Liver (tissue), 9 donors: Measurements from ENCODE around the gene NAV2. TPM values are rescaled to one million over a fixed set of nuclear protein-coding genes. Genes with fewer than 3 reads are reported as not detected.

ENCODE experiments used
- DNase-seq: peaks from one replicate; pipeline ENCODE4 v3.0.0-alpha.2; 2017; ENCODE audit warnings: low spot score
- H3K27ac ChIP-seq, 2 donors: one replicate each; pipeline ENCODE4 v1.7.0; 2013; ENCODE audit warnings: inconsistent platforms in 2 of 2, low read length in 2 of 2, control low read depth in 1 of 2, low read depth in 1 of 2, mild to moderate bottlenecking in 1 of 2
- H3K27me3 ChIP-seq, 4 donors: one replicate each; pipeline versions ENCODE4 v1.6.1 to v1.7.0; 2013; ENCODE audit warnings: low read length in 3 of 4, inconsistent platforms in 1 of 4, mild to moderate bottlenecking in 1 of 4, moderate library complexity in 1 of 4; ENCODE audit not compliant: control insufficient read depth in 4 of 4, insufficient read depth in 4 of 4
- H3K36me3 ChIP-seq, 4 donors: one replicate each; pipeline versions ENCODE4 v1.6.1 to v1.7.0; 2013; ENCODE audit warnings: low read length in 3 of 4, mild to moderate bottlenecking in 3 of 4, low read depth in 1 of 4, moderate library complexity in 1 of 4; ENCODE audit not compliant: control insufficient read depth in 4 of 4, insufficient read depth in 3 of 4
- H3K4me1 ChIP-seq, 4 donors: one replicate each; pipeline versions ENCODE4 v1.6.1 to v1.7.0; 2013; ENCODE audit warnings: low read length in 3 of 4, mild to moderate bottlenecking in 3 of 4, moderate library complexity in 1 of 4; ENCODE audit not compliant: control insufficient read depth in 4 of 4, insufficient read depth in 4 of 4
- H3K4me3 ChIP-seq, 3 donors: one replicate each; pipeline versions ENCODE4 v1.6.1 to v1.7.0; 2013; ENCODE audit warnings: low read length in 3 of 3, control low read depth in 1 of 3, low read depth in 1 of 3, mild to moderate bottlenecking in 1 of 3
- H3K9ac ChIP-seq, 2 donors: one replicate each; pipeline ENCODE4 v1.7.0; 2013; ENCODE audit warnings: low read length in 2 of 2, mild to moderate bottlenecking in 2 of 2, moderate library complexity in 2 of 2, control low read depth in 1 of 2, low read depth in 1 of 2
- H3K9me3 ChIP-seq, 4 donors: one replicate each; pipeline versions ENCODE4 v1.6.1 to v1.7.0; 2013; ENCODE audit warnings: low read length in 3 of 4; ENCODE audit not compliant: control insufficient read depth in 4 of 4
- EGR1 ChIP-seq, 2 donors: IDR thresholded peaks; 2 replicates each; pipeline ENCODE4 v1.6.1; 2016 to 2018; ENCODE audit warnings: antibody characterized with exemption in 2 of 2, low read depth in 2 of 2
- FOXA1 ChIP-seq: IDR thresholded peaks from 2 replicates; pipeline ENCODE4 v1.6.1; 2016; ENCODE audit warnings: antibody characterized with exemption
- FOXA2 ChIP-seq: IDR thresholded peaks from 2 replicates; pipeline ENCODE4 v1.6.1; 2016; ENCODE audit warnings: antibody characterized with exemption
- GABPA ChIP-seq, 2 donors: IDR thresholded peaks in 1 of 2; conservative IDR thresholded peaks in 1 of 2; 2 replicates each; pipeline ENCODE4 v1.6.1; 2016; ENCODE audit warnings: antibody characterized with exemption in 2 of 2, mild to moderate bottlenecking in 1 of 2, moderate library complexity in 1 of 2
- HNF4A ChIP-seq, 2 donors: conservative IDR thresholded peaks; 2 replicates each; pipeline ENCODE4 v1.6.1; 2016; ENCODE audit warnings: antibody characterized with exemption in 2 of 2, mild to moderate bottlenecking in 2 of 2
- HNF4G ChIP-seq: IDR thresholded peaks from 2 replicates; pipeline ENCODE4 v1.6.1; 2016; ENCODE audit warnings: antibody characterized with exemption
- JUND ChIP-seq, 2 donors: IDR thresholded peaks; 2 replicates each; pipeline ENCODE4 v1.6.1; 2016; ENCODE audit warnings: antibody characterized with exemption in 2 of 2
- NR2F2 ChIP-seq: IDR thresholded peaks from 2 replicates; pipeline ENCODE4 v1.6.1; 2016; ENCODE audit warnings: antibody characterized with exemption
- RAD21 ChIP-seq, 2 donors: IDR thresholded peaks; 2 replicates each; pipeline ENCODE4 v1.6.1; 2016; ENCODE audit warnings: antibody characterized with exemption in 2 of 2, mild to moderate bottlenecking in 2 of 2
- RXRA ChIP-seq, 2 donors: IDR thresholded peaks; 2 replicates each; pipeline ENCODE4 v1.6.1; 2017 to 2018; ENCODE audit warnings: antibody characterized with exemption in 2 of 2, mild to moderate bottlenecking in 1 of 2
- SP1 ChIP-seq: IDR thresholded peaks from 2 replicates; pipeline ENCODE4 v1.6.1; 2018; ENCODE audit warnings: antibody characterized with exemption, mild to moderate bottlenecking
- TAF1 ChIP-seq: conservative IDR thresholded peaks from 2 replicates; pipeline ENCODE4 v1.6.1; 2016; ENCODE audit warnings: antibody characterized with exemption, mild to moderate bottlenecking
- YY1 ChIP-seq: IDR thresholded peaks from 2 replicates; pipeline ENCODE4 v1.6.1; 2016; ENCODE audit warnings: antibody characterized with exemption, mild to moderate bottlenecking
- WGBS: extraction: QIAGEN DNeasy Blood & Tissue Kit; methylation state at CpG from one replicate; pipeline ENCODE4 v1.1.7; 2013; 5-methylcytosine and 5-hydroxymethylcytosine counted together
- polyA plus RNA-seq, 2 donors: library from polyadenylated mRNA; stranded (reverse) in 1 of 2; unstranded in 1 of 2; fragments of 200-250 nt in 1 of 2; fragments of >200 nt in 1 of 2; fragmentation: Nextera tagmentation in 1 of 2; extraction: Ambion mirVana in 1 of 2; gene quantifications; one replicate each; pipeline versions ENCODE4 v1.2.1 to v1.2.3, GENCODE V29; 2013 to 2015
- total RNA-seq, 2 donors: library from RNA; depleted of rRNA; stranded (reverse); fragments of >200 nt; gene quantifications; one replicate each; pipeline ENCODE4 v1.2.3, GENCODE V29; 2014
- TF ChIP-seq, protein P1 (sequence below): IDR thresholded peaks from 2 replicates; pipeline ENCODE4 v1.6.1; 2016; ENCODE audit warnings: antibody characterized with exemption
- TF ChIP-seq, protein P2 (sequence below): fragments of 150-350 bp; IDR thresholded peaks from 2 replicates; pipeline ENCODE4 v1.5.1; 2017; ENCODE audit warnings: improper control_type of control experiment, low read depth, low read length; ENCODE audit not compliant: missing input control
- TF ChIP-seq, protein P3 (sequence below): IDR thresholded peaks from 2 replicates; pipeline ENCODE4 v1.6.1; 2016; ENCODE audit warnings: antibody characterized with exemption
- TF ChIP-seq, protein P4 (sequence below): IDR thresholded peaks from 2 replicates; pipeline ENCODE4 v1.6.1; 2016; ENCODE audit warnings: antibody characterized with exemption, mild to moderate bottlenecking
- TF ChIP-seq, protein P5 (sequence below): IDR thresholded peaks from 2 replicates; pipeline ENCODE4 v1.6.1; 2016; ENCODE audit warnings: antibody characterized with exemption
- donor health status: healthy.
- donor health status: healthy.
- donor health status: healthy.
- donor health status: healthy.
- donor health status: healthy.

Gene NAV2
- total and polyA plus RNA-seq, 4 donors = 6.3 to 20.5 (median 11.6) TPM

DNA sequence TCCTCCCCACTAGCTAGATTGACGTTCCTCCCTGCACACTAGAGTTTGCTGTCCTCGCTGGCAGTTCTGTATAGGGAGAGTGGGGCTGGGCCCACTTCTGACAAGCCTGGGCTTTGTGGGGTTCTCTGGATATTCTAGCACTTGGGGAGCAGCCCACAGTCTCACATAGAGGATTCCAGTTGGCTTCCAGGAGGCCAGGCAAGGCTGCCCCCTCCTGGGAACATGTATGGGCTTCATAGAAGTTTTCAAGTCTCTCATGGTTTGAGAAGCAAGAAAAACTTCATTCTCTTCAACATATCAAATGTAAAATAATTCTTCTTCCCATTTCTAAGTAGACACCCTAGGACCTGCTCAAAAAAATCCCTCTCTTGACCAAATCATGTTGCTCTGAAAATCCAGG lies 87.5 kb downstream of the NAV2 start:
- DNase-seq = no peak
- WGBS = 94% methylated on average over 2 of the region's 2 CpGs

DNA sequence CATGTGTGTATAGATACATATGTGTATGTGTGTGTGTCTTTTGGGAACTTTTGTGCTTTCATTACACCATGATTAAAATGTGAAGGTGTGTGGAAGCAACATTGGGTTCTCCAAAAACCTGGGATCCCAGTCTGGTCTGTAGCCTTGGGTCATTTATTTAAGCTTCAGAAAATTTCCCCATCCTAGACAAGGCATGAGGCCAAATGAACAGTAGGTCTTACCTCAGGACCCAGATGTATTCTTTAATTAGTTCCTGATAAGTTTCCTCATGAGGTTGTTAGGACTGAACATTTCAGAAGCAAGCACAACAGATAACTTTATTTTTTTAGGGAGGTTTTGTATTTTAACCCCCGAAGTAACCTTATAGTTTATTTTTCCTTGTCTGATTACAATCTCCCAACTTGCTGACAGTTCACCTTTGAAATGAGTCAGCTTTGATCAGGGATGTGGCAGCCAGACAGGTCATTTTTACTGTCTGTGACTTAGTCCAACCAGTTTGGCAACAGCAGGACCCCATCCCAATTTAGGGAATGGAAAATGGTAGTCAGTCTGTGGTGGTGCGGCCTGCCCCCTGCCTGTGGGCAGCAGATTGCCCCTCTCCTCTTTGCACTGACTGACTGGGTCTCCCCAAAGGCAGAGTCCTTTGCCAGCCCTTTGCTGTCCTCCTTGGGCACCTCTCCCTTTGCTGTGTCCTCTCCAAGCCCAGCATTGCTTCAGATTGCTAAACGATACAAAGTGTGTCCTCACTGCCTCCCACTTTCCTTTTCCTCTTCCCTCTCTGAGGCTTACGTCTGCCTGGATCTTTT lies 88.3 kb downstream of the NAV2 start:
- DNase-seq = no peak
- Histone ChIP-seq H3K9me3 (no peaks in the 10 kb centered on the region), H3K36me3 (peaks cover 0 to 3% (median 0%) of the 10 kb centered on the region in 4 donors), H3K4me1 (peaks cover 16 to 48% (median 34%) of the 10 kb centered on the region in 4 donors), H3K4me3 (no peak overlapping the region), H3K27ac (peak overlapping the region; percentile 42 to 83), H3K27me3 (no peaks in the 10 kb centered on the region), H3K9ac (no peak overlapping the region)
- 34% methylated on average over 4 of the region's 4 CpGs for WGBS
- peak in 1 of 2 donors; percentile 20 for TF ChIP-seq RAD21 (IDR thresholded peaks at IDR 0.05)
- TF ChIP-seq TAF1 = no peak
- no peak for TF ChIP-seq FOXA1
- TF ChIP-seq, protein P1, sequence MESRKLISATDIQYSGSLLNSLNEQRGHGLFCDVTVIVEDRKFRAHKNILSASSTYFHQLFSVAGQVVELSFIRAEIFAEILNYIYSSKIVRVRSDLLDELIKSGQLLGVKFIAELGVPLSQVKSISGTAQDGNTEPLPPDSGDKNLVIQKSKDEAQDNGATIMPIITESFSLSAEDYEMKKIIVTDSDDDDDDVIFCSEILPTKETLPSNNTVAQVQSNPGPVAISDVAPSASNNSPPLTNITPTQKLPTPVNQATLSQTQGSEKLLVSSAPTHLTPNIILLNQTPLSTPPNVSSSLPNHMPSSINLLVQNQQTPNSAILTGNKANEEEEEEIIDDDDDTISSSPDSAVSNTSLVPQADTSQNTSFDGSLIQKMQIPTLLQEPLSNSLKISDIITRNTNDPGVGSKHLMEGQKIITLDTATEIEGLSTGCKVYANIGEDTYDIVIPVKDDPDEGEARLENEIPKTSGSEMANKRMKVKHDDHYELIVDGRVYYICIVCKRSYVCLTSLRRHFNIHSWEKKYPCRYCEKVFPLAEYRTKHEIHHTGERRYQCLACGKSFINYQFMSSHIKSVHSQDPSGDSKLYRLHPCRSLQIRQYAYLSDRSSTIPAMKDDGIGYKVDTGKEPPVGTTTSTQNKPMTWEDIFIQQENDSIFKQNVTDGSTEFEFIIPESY = no peak
- TF ChIP-seq, protein P2, sequence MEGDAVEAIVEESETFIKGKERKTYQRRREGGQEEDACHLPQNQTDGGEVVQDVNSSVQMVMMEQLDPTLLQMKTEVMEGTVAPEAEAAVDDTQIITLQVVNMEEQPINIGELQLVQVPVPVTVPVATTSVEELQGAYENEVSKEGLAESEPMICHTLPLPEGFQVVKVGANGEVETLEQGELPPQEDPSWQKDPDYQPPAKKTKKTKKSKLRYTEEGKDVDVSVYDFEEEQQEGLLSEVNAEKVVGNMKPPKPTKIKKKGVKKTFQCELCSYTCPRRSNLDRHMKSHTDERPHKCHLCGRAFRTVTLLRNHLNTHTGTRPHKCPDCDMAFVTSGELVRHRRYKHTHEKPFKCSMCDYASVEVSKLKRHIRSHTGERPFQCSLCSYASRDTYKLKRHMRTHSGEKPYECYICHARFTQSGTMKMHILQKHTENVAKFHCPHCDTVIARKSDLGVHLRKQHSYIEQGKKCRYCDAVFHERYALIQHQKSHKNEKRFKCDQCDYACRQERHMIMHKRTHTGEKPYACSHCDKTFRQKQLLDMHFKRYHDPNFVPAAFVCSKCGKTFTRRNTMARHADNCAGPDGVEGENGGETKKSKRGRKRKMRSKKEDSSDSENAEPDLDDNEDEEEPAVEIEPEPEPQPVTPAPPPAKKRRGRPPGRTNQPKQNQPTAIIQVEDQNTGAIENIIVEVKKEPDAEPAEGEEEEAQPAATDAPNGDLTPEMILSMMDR = peak; percentile 9
- no peak for TF ChIP-seq GABPA (IDR thresholded peaks at IDR 0.05 in 1 of 2, conservative IDR thresholded peaks at IDR 0.05 in 1 of 2)
- TF ChIP-seq, protein P3, sequence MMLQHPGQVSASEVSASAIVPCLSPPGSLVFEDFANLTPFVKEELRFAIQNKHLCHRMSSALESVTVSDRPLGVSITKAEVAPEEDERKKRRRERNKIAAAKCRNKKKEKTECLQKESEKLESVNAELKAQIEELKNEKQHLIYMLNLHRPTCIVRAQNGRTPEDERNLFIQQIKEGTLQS = peak; percentile 22
- peak; percentile 28 for TF ChIP-seq YY1
- TF ChIP-seq SP1 = peak; percentile 6
- peak; percentile 26 to 70 for TF ChIP-seq RXRA (IDR thresholded peaks at IDR 0.05)
- peak in 1 of 2 donors; percentile 56 for TF ChIP-seq EGR1 (IDR thresholded peaks at IDR 0.05; ENCODE audit: low read depth in 2 of 2)
- TF ChIP-seq HNF4G = no peak
- TF ChIP-seq, protein P4, sequence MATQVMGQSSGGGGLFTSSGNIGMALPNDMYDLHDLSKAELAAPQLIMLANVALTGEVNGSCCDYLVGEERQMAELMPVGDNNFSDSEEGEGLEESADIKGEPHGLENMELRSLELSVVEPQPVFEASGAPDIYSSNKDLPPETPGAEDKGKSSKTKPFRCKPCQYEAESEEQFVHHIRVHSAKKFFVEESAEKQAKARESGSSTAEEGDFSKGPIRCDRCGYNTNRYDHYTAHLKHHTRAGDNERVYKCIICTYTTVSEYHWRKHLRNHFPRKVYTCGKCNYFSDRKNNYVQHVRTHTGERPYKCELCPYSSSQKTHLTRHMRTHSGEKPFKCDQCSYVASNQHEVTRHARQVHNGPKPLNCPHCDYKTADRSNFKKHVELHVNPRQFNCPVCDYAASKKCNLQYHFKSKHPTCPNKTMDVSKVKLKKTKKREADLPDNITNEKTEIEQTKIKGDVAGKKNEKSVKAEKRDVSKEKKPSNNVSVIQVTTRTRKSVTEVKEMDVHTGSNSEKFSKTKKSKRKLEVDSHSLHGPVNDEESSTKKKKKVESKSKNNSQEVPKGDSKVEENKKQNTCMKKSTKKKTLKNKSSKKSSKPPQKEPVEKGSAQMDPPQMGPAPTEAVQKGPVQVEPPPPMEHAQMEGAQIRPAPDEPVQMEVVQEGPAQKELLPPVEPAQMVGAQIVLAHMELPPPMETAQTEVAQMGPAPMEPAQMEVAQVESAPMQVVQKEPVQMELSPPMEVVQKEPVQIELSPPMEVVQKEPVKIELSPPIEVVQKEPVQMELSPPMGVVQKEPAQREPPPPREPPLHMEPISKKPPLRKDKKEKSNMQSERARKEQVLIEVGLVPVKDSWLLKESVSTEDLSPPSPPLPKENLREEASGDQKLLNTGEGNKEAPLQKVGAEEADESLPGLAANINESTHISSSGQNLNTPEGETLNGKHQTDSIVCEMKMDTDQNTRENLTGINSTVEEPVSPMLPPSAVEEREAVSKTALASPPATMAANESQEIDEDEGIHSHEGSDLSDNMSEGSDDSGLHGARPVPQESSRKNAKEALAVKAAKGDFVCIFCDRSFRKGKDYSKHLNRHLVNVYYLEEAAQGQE = no peak
- no peak for TF ChIP-seq FOXA2
- TF ChIP-seq, protein P5, sequence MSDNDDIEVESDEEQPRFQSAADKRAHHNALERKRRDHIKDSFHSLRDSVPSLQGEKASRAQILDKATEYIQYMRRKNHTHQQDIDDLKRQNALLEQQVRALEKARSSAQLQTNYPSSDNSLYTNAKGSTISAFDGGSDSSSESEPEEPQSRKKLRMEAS = no peak
- no peak for TF ChIP-seq NR2F2
- peak; percentile 33 to 68 for TF ChIP-seq JUND (IDR thresholded peaks at IDR 0.05)
- peak; percentile 38 to 75 for TF ChIP-seq HNF4A (conservative IDR thresholded peaks at IDR 0.05)

More for the DNA sequence above, 87.5 kb downstream of the NAV2 start:
- no peak overlapping the region for H3K9ac ChIP-seq
- H3K36me3 ChIP-seq = peaks cover 0 to 3% (median 0%) of the 10 kb centered on the region in 4 donors
- no peaks in the 10 kb centered on the region for H3K27me3 ChIP-seq
- no peak overlapping the region for H3K4me3 ChIP-seq
- H3K4me1 ChIP-seq = peaks cover 16 to 48% (median 34%) of the 10 kb centered on the region in 4 donors
- TF ChIP-seq, protein P5 = no peak
- TF ChIP-seq RAD21 (IDR thresholded peaks at IDR 0.05) = peak; percentile 29 to 43
- H3K9me3 ChIP-seq = no peaks in the 10 kb centered on the region
- peak overlapping the region; percentile 11 to 25 for H3K27ac ChIP-seq
